Measurements from ENCODE around the gene NHSL1.

The NHSL1 gene

DNA sequence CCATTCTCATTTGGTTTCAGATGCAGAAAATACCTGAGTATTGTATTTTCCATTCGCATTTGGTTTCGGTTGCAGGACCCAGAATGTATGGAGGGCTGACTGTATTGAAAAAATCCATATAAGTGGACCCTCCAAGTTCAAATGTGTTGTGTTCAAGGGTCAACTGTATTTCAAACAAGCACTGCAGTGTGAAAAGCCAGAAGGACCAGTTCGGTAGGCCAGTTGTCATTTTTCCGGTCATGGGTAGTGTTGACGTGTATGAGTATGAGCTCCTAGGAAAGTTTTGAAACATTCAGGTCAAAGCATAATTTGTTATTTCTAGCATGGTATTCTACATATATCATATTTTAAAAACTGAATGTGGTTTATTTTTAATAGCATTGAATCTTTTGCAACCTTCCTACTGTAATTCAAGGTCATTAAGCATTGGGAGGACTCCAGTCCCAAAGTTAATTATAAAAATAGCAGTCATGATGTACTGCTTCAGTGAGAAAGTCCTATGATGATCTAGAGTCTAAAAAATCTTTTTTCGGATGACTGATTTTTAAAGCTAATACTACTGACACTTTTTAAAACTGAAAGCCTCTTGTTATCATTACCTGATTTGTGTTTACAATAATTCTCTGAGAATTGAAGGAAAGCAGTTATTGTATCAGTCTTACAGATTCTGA, 18.9 kb downstream of the NHSL1 start:
- ChIA-PET POLR2A (no interaction called here), CTCF (interaction anchor here (1.3 to 1.4 kb wide), 2 partner anchors 75 to 365 kb away, joined by 3 to 5 read pairs; no protein-coding TSS in a partner anchor)
- DNase-seq (ENCODE audit: extremely low spot score), result no peak
- TF ChIP-seq, protein P1, sequence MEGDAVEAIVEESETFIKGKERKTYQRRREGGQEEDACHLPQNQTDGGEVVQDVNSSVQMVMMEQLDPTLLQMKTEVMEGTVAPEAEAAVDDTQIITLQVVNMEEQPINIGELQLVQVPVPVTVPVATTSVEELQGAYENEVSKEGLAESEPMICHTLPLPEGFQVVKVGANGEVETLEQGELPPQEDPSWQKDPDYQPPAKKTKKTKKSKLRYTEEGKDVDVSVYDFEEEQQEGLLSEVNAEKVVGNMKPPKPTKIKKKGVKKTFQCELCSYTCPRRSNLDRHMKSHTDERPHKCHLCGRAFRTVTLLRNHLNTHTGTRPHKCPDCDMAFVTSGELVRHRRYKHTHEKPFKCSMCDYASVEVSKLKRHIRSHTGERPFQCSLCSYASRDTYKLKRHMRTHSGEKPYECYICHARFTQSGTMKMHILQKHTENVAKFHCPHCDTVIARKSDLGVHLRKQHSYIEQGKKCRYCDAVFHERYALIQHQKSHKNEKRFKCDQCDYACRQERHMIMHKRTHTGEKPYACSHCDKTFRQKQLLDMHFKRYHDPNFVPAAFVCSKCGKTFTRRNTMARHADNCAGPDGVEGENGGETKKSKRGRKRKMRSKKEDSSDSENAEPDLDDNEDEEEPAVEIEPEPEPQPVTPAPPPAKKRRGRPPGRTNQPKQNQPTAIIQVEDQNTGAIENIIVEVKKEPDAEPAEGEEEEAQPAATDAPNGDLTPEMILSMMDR (IDR thresholded peaks at IDR 0.05; ENCODE audit: control extremely low read depth, extremely low read depth, low read depth, missing control alignments), result no peak

DNA sequence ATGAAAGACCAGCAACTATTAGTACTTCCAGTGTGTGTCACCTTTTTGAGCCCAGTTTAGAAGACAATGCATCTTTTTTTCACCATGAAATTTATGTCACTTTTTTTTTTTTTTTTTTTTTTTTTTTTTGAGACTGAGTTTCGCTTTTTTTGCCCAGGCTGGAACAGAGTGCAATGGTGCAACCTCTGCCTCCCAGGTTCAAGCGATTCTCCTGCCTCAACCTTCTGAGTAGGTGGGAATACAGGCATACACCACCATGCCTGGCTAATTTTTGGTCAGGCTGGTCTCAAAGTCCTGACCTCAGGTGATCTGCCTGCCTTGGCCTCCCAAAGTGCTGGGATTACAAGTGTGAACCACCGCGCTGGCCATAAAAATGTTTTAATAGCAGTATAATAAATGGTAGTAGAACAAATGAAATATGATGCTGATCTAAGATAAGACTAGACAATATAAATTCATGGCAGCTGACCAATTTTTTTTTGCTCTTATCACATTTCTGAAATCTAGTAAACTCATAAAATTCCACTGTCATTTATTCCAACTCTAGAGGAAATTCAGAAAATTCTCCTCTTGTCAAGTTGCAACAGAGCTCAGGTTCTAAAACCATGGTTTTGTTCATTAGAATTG, 21.3 kb downstream of the NHSL1 start:
- DNase-seq (ENCODE audit: extremely low spot score), result no peak
- ChIA-PET POLR2A (no interaction called here), CTCF (interaction anchor here (0.8 kb wide), 1 partner anchor 9 kb away, joined by 3 read pairs; no protein-coding TSS in a partner anchor)
- TF ChIP-seq, protein P1 (IDR thresholded peaks at IDR 0.05; ENCODE audit: control extremely low read depth, extremely low read depth, low read depth, missing control alignments), result no peak

DNA sequence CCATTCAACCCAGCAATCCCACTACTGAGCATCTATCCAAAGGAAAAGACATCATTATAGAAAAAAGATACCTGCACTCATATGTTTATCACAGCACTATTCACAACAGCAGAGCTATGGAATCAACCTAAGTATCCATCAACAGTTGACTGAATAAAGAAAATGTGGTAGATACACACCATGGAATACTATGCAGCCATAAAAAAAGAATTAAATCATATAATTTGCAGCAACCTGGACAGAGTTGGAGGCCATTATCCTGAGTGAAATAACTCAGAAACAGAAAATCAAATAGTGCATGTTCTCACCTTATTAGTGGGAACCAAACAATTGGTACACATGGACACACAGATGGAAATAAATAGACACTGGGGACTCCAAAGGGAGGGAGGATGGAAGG, 23.2 kb downstream of the NHSL1 start:
- POLR2A ChIA-PET, result no interaction called here
- TF ChIP-seq, protein P1 (IDR thresholded peaks at IDR 0.05; ENCODE audit: control extremely low read depth, extremely low read depth, low read depth, missing control alignments), result no peak
- DNase-seq (ENCODE audit: extremely low spot score), result no peak
- CTCF ChIA-PET, result interaction anchor here (1.5 to 1.8 kb wide), 2 partner anchors 9 to 17 kb away, joined by 4 to 5 read pairs; no protein-coding TSS in a partner anchor

DNA sequence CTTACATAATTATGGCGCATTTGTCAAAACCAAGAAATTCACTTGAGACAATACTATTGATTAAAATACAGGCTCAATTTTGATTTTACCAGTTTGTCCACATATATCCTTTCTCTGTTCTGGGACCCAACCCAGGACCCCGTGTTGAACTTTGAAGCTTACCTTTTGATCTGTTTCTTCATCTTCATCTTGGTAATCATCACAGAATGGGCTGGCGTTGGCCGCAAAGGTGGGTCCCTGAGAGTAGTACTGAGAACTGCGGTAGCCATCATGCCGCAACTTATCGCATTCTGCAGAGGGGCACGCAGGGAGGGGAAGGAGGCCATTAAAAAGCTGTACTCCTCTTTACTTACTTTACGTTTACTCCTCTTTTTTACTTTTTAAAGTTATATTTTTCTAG, 26.1 kb downstream of the NHSL1 start:
- TF ChIP-seq, protein P1 (IDR thresholded peaks at IDR 0.05; ENCODE audit: control extremely low read depth, extremely low read depth, low read depth, missing control alignments), result no peak
- ChIA-PET CTCF (no interaction called here), POLR2A (no interaction called here)
- no peak for DNase-seq (ENCODE audit: extremely low spot score)

DNA sequence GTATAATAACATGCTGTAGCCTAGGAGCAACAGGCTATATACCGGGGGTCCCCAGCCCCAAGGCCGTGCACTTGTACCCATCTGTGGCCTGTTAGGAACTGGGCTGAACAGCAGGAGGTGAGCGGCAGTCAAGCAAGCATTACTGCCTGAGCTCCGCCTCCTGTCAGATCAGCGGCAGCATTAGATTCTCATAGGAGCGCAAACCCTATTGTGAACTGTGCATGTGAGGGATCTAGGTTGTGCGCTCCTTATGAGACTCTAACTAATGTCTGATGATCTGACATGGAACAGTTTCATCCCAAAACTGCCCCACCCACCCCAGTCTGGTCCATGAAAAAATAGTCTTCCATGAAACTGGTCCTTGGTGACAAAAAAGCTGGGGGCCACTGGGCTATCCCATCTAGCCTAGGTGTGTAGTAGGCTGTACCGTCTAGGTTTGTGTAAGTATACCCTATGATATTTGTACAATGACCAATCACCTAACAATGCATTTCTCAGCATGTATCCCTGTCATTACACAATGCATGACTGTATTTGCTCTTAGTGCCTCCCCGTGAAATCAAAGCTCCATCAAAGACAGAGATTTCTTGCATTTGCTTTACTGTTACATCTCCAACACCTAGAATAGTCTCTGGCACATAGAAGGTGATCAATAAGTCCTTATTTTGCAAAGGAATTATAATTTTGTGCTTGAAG, 30.8 kb downstream of the NHSL1 start:
- ChIA-PET CTCF (interaction anchor here (0.7 to 1.9 kb wide), 4 partner anchors 8 to 93 kb away, joined by 3 to 5 read pairs (median 4); no protein-coding TSS in a partner anchor), POLR2A (no interaction called here)
- TF ChIP-seq, protein P1 (IDR thresholded peaks at IDR 0.05; ENCODE audit: control extremely low read depth, extremely low read depth, low read depth, missing control alignments), result no peak
- no peak for DNase-seq (ENCODE audit: extremely low spot score)

DNA sequence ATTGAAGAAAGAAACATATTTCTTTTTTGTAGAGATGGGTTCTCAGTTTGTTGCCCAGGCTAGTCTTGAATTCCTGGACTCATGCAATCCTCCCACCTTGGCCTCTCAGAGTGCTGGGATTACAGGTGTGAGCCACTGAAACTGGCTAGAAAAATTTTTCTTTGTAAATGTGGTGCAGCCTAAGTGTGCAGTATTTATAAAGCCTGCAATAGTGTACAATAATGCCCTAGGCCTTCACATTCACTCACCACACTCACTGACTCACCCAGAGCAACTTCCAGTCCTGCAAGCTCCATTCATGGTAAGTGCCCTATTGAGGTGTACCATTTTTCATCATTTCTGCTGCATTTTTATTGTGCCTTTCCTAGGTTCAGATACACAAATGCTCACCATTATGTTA, 31.4 kb downstream of the NHSL1 start:
- TF ChIP-seq, protein P1 (IDR thresholded peaks at IDR 0.05; ENCODE audit: control extremely low read depth, extremely low read depth, low read depth, missing control alignments), result no peak
- ChIA-PET CTCF (interaction anchor here (0.7 to 1.9 kb wide), 2 partner anchors 9 kb away, joined by 3 to 5 read pairs; no protein-coding TSS in a partner anchor), POLR2A (no interaction called here)
- no peak for DNase-seq (ENCODE audit: extremely low spot score)
